HG03378 (cell line): ENCODE measurements around the gene SSC5D.
"Not testable (repeated sequence)": the region's sequence is repeated elsewhere in the genome, so short reads cannot be mapped to it uniquely, and the experiment has no call there.

Source experiments
- ATAC-seq: cut with Tn5 transposase; IDR thresholded peaks from one replicate; pipeline ENCODE4 v1.9.1; 2021; ENCODE audit warnings: mild to moderate bottlenecking, moderate library complexity; ENCODE audit not compliant: unreplicated experiment

The SSC5D gene

GRCh38 chr19:55502197-55502952 is 14.1 kb downstream of the SSC5D start:
- ATAC-seq = no peak

GRCh38 chr19:55503157-55503501 is 14.9 kb downstream of the SSC5D start:
- ATAC-seq = no peak

GRCh38 chr19:55503502-55504251 is 15.4 kb downstream of the SSC5D start:
- ATAC-seq = peak; percentile 84

- ATAC-seq = no peak
Measured at GRCh38 chr19:55504252-55504603, 16.0 kb downstream of the SSC5D start.

GRCh38 chr19:55504981-55505380 is 16.7 kb downstream of the SSC5D start:
- ATAC-seq = no peak

GRCh38 chr19:55508120-55508519 is 19.9 kb downstream of the SSC5D start:
- no peak for ATAC-seq

GRCh38 chr19:55516878-55517620 is 28.8 kb downstream of the SSC5D start:
- peak; percentile 88 for ATAC-seq

GRCh38 chr19:55519451-55520311 is 31.4 kb downstream of the SSC5D start:
- no peak for ATAC-seq

GRCh38 chr19:55520691-55521292 is 32.6 kb downstream of the SSC5D start:
- ATAC-seq = no peak

GRCh38 chr19:55525289-55526101 is 37.3 kb downstream of the SSC5D start:
- no peak for ATAC-seq

GRCh38 chr19:55526216-55527196 is 38.3 kb downstream of the SSC5D start:
- no peak for ATAC-seq

- ATAC-seq = no peak
Measured at GRCh38 chr19:55527197-55528029, 39.2 kb downstream of the SSC5D start.

GRCh38 chr19:55528030-55528803 is 40.0 kb downstream of the SSC5D start:
- ATAC-seq = no peak

GRCh38 chr19:55529636-55530234 is 41.5 kb downstream of the SSC5D start:
- ATAC-seq = no peak

- no peak for ATAC-seq
Measured at GRCh38 chr19:55530996-55531395, 42.8 kb downstream of the SSC5D start.

GRCh38 chr19:55534280-55534679 is 46.0 kb downstream of the SSC5D start:
- ATAC-seq = not testable (repeated sequence)
